D721Med (cell line): ENCODE results near the gene MATK.
"Not testable (repeated sequence)": the region's sequence is repeated elsewhere in the genome, so short reads cannot be mapped to it uniquely, and the experiment has no call there.

Experiments used
- DNase-seq: peaks from one replicate; pipeline ENCODE4 v3.0.0; 2011; ENCODE audit warnings: low spot score; ENCODE audit not compliant: insufficient read length
- FAIRE-seq: peaks from 2 replicates; lab custom pipeline; 2011; peaks lifted over from hg19 to GRCh38; lab: Jason Lieb, UNC
- TF ChIP-seq, protein P1 (sequence below): IDR thresholded peaks from 2 replicates; pipeline ENCODE4 v1.5.1; 2012; ENCODE audit warnings: mild to moderate bottlenecking, control low read depth; ENCODE audit not compliant: insufficient read depth; ENCODE audit errors: missing control alignments

Gene MATK

DNA sequence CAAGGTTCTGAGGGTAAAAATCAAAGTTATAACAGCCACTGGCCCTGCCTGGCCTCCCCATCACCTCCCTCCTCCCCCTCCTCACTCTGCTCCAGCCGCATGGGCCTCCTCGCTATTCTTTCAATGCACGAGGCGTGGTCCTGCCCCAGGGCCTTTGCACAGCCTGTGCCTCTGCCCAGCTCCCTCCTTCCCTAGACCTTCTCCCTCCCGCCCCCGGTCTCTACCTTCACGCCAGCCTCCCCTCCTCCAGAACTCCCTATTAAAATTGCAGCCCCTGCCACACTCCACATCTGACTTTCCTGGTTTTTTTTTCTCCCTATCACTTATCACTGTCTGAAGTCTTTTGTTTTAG is 17.5 kb downstream of the MATK start:
- FAIRE-seq (no peak), DNase-seq (no peak)
- TF ChIP-seq, protein P1, sequence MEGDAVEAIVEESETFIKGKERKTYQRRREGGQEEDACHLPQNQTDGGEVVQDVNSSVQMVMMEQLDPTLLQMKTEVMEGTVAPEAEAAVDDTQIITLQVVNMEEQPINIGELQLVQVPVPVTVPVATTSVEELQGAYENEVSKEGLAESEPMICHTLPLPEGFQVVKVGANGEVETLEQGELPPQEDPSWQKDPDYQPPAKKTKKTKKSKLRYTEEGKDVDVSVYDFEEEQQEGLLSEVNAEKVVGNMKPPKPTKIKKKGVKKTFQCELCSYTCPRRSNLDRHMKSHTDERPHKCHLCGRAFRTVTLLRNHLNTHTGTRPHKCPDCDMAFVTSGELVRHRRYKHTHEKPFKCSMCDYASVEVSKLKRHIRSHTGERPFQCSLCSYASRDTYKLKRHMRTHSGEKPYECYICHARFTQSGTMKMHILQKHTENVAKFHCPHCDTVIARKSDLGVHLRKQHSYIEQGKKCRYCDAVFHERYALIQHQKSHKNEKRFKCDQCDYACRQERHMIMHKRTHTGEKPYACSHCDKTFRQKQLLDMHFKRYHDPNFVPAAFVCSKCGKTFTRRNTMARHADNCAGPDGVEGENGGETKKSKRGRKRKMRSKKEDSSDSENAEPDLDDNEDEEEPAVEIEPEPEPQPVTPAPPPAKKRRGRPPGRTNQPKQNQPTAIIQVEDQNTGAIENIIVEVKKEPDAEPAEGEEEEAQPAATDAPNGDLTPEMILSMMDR = no peak

DNA sequence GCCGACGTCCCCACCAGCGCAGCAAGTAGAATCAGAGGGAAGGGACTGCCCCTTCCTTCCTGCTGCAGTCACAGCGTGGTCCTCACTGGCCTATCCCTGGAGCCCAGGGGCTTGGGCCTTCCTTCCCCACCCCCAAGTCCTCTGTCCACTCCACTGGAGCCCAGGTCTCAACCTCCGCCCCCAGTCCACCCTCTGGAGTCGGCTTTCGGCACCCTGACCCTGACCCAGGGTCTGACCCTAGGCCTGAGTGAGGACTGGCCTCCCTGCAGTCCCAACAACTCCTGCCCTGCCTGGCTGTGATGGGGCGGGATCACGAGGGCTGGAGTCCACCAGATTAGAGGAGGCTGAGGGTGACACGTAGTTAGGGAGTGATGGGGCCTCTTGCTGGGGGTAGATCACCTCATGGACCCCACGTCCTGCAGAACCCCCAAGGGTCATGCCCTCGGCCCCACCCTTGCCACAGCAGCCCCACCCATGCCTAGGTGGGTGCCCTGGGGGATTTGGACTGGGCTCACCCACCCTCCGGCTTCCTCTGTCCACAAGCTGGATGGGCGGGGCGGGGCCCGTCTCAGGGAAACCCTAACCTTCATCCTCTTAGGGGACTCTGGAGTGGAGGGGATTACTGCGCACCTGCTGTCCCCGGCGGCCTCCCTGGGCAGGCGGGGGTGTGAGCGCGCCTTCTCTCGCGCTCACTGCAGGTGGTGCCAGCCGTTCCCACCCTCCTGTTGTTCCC is 18.0 kb downstream of the MATK start:
- no peak for FAIRE-seq
- TF ChIP-seq, protein P1 = no peak
- peak; percentile 76 for DNase-seq

DNA sequence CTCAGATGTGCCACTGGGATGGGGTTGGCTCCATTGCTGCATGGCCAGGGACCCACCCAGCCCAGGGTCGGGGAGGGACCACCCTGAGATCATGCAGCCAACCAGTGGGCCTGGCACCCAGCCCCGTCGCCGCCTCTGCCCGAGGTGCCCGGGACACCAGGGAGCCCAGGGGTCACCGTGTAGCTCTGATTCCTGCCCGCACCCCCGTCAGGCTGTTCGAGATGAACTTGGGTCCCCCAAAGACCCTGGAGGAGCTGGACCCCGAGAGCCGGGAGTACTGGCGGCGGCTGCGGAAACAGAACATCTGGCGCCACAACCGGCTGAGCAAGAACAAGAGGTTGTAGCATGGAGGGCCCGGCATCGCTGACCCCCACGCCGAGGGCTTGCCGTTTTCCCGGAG is 19.1 kb downstream of the MATK start:
- DNase-seq = no peak
- TF ChIP-seq, protein P1 = no peak
- FAIRE-seq = no peak

DNA sequence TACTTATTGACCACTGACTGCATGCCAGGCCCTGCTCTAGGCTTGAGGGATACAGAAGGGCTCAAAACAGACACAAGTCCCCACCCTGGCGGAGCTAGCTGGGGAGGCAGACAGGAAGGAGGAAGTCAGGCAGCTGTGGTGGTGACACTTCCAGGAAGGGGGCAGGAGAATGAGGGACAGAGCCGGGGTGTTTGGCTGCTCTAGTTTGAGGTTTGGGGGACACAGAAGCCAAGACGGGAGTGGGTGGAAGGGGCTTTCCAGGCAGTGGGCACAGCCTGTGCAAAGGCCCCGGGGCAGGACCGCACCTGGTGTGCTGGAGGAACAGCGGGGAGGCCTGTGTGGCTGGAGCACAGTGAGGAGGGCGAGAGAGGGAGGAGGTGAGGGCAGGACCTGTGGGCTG is 19.7 kb downstream of the MATK start:
- no peak for FAIRE-seq
- TF ChIP-seq, protein P1 = no peak
- no peak for DNase-seq

DNA sequence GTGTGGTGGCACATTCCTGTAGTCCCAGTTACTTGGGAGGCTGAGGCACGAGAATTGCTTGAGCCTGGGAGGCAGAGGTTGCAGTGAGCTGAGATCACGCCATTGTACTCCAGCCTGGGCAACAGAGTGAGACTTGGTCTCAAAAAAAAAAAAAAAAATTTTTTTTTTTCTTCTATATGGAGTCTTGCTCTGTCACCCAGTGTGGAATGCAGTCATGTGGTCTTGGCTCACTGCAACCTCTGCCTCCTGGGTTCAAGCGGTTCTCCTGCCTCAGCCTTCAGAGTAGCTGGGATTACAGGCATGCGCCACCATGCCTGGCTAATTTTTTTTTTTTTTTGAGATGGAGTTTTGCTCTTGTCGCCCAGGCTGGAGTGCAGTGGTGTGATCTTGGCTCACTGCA is 20.4 kb downstream of the MATK start:
- not testable (repeated sequence) for DNase-seq, FAIRE-seq

DNA sequence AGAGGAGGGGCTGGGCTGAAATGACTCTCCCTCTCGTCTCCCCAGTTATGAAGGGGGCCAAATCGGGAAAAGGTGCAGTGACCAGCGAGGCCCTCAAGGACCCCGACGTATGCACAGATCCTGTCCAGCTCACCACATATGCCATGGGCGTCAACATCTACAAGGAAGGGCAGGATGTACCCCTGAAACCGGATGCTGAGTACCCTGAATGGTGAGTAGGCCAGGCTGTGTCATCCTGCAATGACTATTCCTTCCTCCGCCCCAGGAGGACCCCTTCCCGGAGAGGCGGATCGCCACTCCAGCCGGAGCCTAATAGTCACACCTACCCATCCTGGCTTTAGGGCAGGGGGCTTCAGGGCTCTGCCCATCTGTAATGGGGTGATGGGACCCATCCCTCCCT is 21.1 kb downstream of the MATK start:
- TF ChIP-seq, protein P1 = no peak
- no peak for DNase-seq
- FAIRE-seq = no peak

DNA sequence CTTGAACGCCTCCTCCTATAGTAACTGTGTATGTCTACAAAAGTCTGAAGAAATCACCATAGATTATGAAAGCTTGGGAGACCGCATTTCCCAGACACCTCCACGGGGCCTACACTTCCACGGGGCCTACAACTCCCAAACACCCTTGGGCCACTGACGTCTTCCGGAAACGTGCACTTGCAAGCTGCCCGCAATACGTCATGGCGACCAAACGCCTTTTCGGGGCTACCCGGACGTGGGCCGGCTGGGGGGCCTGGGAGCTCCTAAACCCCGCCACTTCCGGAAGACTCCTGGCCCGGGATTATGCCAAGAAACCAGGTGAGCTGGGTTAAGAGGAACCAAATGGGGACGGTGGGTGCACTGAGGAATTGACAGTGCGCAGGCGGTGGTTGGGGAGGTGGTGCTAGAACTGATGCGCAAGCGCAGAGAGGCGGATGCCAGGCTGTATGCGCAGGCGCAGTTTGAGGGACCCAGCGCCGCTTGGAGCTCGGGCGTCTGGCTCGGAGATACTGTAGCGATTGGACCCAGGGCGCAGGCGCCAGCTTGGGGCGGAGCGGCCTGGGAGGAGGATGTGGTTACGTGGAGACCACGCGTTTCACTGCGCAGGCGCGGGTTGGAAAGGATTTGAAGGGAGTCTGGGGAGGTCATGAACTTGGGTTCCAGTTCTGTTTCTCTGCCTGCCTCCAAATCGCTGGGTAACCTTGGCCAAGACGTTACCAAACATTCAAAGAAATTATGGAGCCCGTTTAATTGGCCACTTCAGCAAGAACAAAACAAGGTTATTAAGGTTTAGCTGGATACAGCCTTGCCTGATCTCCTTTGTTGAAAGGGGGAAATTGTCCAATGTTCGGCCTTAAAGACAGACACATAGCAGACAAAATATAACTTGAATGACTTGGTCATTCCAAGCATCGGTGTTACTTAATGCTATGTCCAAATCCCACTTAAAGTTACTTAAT is 23.4 kb downstream of the MATK start, which contains the start of gene MRPL54:
TSS of gene MRPL54 (plus strand) at position 182 of the 959 bp plus-strand sequence. CDS start at position 201, 19 bp downstream.
- DNase-seq (peak; percentile 77), FAIRE-seq (peak; percentile 32)

More for the DNA sequence above, 23.4 kb downstream of the MATK start, which contains the start of gene MRPL54:
- TF ChIP-seq, protein P1 = no peak
